ENCODE results near the gene GPC1. TPM values are rescaled to one million over a fixed set of nuclear protein-coding genes. Genes with fewer than 3 reads are reported as not detected.

The GPC1 gene
- total RNA-seq, 6 experiments from 2014 or later: 20.7 to 44.5 (median 27.8) TPM

- H3K36me3 ChIP-seq: no peaks in the 10 kb centered on the region
- no peaks in the 10 kb centered on the region for H3K4me1 ChIP-seq
- no peak overlapping the region for H3K27ac ChIP-seq
- H3K4me3 ChIP-seq: no peak overlapping the region
- TF ChIP-seq CTCF (IDR thresholded peaks at IDR 0.05) (no peak), POLR2A (IDR thresholded peaks at IDR 0.05) (no peak)
- ATAC-seq: no peak
- no peaks in the 10 kb centered on the region for H3K9me3 ChIP-seq
- peak in 2 of 3 donors; percentile 23 to 27 for DNase-seq
- intact Hi-C loops (cut with DNase I): no loop called here
- WGBS (ENCODE audit: insufficient coverage, low coverage, low lambda C conversion rate, missing lambda C conversion rate): 93% methylated on average over 3 of the region's 16 CpGs
- H3K27me3 ChIP-seq: no peaks in the 10 kb centered on the region
Measured at GRCh38 chr2:240462707-240463273, 27.3 kb downstream of the GPC1 start.

- H3K9me3 ChIP-seq: no peaks in the 10 kb centered on the region
- WGBS (ENCODE audit: insufficient coverage, low coverage, low lambda C conversion rate, missing lambda C conversion rate): 100% methylated on average over 1 of the region's 22 CpGs
- H3K4me3 ChIP-seq: no peak overlapping the region
- no peak overlapping the region for H3K27ac ChIP-seq
- H3K4me1 ChIP-seq: no peaks in the 10 kb centered on the region
- intact Hi-C loops (cut with DNase I): no loop called here
- DNase-seq: peak; percentile 19 to 52 (median 42)
- H3K36me3 ChIP-seq: no peaks in the 10 kb centered on the region
- no peaks in the 10 kb centered on the region for H3K27me3 ChIP-seq
- TF ChIP-seq CTCF (IDR thresholded peaks at IDR 0.05) (no peak), POLR2A (IDR thresholded peaks at IDR 0.05) (no peak)
- ATAC-seq: no peak
Measured at GRCh38 chr2:240463274-240463865, 27.9 kb downstream of the GPC1 start.

GRCh38 chr2:240463866-240464481 is 28.5 kb downstream of the GPC1 start:
- intact Hi-C loops (cut with DNase I): no loop called here
- H3K27ac ChIP-seq: no peak overlapping the region
- H3K9me3 ChIP-seq: no peaks in the 10 kb centered on the region
- ATAC-seq (no peak), DNase-seq (peak in 2 of 3 donors; percentile 34 to 36)
- H3K36me3 ChIP-seq: no peaks in the 10 kb centered on the region
- H3K4me1 ChIP-seq: no peaks in the 10 kb centered on the region
- H3K27me3 ChIP-seq: no peaks in the 10 kb centered on the region
- 92% methylated on average over 2 of the region's 21 CpGs for WGBS (ENCODE audit: insufficient coverage, low coverage, low lambda C conversion rate, missing lambda C conversion rate)
- no peak overlapping the region for H3K4me3 ChIP-seq
- no peak for TF ChIP-seq POLR2A (IDR thresholded peaks at IDR 0.05)
- TF ChIP-seq CTCF (IDR thresholded peaks at IDR 0.05): no peak

- WGBS (ENCODE audit: insufficient coverage, low coverage, low lambda C conversion rate, missing lambda C conversion rate): 0% methylated on average over 1 of the region's 43 CpGs
- Histone ChIP-seq H3K27ac (no peak overlapping the region), H3K4me1 (no peaks in the 10 kb centered on the region), H3K9me3 (no peaks in the 10 kb centered on the region), H3K36me3 (no peaks in the 10 kb centered on the region), H3K4me3 (no peak overlapping the region), H3K27me3 (no peaks in the 10 kb centered on the region)
- intact Hi-C loops (cut with DNase I): no loop called here
- TF ChIP-seq POLR2A (IDR thresholded peaks at IDR 0.05) (no peak), CTCF (IDR thresholded peaks at IDR 0.05) (no peak)
- no peak for ATAC-seq
- DNase-seq: peak in 2 of 3 donors; percentile 44 to 45
Measured at GRCh38 chr2:240464514-240465241, 29.2 kb downstream of the GPC1 start.

Measured in right lobe of liver (tissue), 6 donors.